UCSD-AML1 (cell line): ENCODE measurements around the gene NR3C2.

Experiments
- DNase-seq: peaks from one replicate; lab custom pipeline; 2025; ENCODE audit not compliant: unreplicated experiment; lab: John Stamatoyannopoulos, UW

The NR3C2 gene

DNA sequence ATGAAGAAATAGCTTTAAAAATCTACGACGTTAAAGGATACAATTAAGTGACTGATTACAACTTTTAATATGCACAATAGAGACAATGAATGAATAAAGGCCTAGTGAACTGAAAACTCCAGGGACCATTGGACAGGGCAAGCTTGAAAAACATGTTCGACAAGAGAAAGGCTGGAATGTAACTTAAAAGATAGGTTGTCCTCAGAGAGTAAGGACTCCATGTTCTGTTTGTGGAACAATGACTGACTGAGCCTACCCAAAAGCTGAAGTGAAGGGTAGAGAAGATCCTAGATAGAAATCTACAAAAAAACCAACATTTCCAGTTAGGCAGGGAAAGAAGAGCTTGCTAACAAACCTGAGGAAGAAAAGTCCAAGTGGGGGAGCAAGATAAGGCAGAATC lies 173.4 kb downstream of the NR3C2 start:
- no peak for DNase-seq

GRCh38 chr4:148266921-148267320 lies 175.3 kb downstream of the NR3C2 start:
- DNase-seq, result no peak

DNA sequence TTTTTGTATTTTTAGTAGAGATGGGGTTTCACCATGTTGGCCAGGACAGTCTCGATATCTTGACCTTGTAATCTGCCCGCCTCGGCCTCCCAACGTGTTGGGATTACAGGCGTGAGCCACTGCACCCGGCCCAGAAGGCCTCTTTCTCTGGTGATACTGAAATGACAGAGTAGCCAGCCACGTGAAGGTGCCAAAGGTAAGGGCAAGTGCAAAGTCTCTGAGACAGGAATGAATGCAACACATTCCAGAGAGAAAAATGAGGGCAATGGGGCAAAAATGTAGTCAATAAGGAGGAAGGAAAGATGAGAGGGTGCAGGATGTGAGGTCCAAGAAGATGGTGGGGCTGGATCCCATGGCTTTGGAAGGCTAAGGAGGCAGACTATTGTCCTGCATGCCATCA lies 176.0 kb downstream of the NR3C2 start:
- DNase-seq, result no peak

DNA sequence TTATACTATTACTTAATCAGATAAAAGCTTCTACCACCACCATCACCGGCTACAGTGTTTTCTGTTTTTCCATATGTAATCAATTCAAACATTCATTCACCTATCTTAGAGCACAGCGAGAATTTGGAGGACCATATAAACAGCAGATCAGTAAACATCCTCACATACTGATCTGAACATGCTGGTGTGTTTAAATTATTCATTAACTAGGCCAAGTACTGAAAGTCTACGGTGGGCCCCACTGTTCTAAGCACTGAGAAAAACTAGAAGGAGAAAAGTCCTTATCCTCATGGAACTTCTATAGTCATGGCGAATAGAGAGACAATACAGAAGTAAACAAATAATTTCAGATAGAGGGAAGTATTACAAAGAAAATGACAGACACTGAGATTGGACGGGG lies 176.6 kb downstream of the NR3C2 start:
- no peak for DNase-seq

DNA sequence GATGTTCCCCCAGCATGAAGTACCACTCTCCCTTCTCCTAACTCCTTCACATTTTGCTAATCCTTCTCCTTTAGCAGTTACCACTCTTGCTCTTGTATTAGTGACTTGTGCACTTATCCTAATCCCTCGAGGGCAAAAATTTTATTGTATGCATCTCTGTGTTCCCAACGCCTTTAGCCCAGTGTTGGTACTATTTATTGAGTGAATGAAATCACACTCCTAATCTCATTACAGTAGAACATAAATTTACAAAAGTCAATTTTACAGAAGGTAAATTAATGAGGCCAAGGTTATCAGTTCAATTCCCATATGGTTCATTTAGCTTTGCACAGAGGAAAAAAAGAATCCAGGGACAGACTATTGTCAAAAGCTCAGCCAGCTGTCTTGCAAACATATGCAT lies 178.4 kb downstream of the NR3C2 start:
- no peak for DNase-seq

DNA sequence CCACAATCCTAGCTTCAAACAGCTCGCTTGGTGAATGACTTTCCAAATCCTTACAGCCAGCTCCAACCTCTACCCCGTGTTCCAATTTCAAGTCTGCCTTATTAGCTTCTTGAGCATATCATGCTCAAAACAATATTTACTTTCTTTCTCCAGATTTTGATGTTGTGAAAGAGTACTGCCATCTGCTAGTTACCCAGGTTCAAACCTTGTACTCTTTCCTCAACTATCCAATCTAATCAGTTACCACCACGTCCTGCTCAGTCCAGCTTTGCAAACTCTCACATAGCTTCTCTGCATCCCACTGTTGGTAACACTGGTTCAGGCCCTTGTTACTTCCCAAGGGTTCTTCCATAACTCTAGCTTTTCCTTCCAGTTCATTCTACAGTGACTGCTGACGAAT lies 179.1 kb downstream of the NR3C2 start:
- DNase-seq, result no peak

- DNase-seq, result no peak
Measured at GRCh38 chr4:148261848-148262247, 180.4 kb downstream of the NR3C2 start.

GRCh38 chr4:148259841-148260240 lies 182.4 kb downstream of the NR3C2 start:
- DNase-seq, result no peak

DNA sequence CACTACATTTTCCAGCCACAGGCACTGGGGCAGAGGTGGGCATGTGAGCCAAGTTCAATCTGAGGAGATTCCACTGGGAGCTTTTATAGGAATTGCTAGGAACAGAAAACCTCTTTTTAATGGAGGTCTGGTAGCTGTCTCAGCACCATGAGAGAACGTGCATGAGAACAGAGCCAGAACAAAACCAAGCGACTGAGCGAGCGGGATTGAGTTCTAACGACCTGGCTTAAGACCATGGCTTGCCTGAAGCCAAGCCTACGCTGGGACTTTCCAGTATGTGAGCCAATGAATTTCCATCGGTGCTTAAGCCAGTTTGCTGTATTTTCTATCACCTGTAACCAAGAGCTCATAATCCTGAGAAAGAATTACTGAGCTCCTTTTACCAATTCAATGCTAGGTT lies 183.7 kb downstream of the NR3C2 start:
- no peak for DNase-seq

DNA sequence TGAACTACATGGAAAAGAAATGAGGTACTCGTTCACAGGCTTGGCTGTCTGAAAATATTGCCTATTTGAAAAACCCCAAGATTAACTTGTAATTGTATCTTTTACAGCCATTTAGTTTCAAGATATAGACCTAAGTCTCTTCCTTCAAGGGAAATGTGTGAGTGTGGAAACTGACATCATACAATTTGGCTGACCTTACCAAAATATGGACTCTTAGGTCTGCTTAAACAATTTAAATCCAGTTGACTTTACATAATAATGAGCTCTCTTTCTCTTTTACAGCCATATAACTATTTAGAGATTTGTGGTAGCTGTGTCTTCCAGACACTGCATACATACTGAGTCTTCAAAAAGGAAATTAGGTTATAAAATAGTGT lies 186.9 kb downstream of the NR3C2 start:
- DNase-seq, result no peak

DNA sequence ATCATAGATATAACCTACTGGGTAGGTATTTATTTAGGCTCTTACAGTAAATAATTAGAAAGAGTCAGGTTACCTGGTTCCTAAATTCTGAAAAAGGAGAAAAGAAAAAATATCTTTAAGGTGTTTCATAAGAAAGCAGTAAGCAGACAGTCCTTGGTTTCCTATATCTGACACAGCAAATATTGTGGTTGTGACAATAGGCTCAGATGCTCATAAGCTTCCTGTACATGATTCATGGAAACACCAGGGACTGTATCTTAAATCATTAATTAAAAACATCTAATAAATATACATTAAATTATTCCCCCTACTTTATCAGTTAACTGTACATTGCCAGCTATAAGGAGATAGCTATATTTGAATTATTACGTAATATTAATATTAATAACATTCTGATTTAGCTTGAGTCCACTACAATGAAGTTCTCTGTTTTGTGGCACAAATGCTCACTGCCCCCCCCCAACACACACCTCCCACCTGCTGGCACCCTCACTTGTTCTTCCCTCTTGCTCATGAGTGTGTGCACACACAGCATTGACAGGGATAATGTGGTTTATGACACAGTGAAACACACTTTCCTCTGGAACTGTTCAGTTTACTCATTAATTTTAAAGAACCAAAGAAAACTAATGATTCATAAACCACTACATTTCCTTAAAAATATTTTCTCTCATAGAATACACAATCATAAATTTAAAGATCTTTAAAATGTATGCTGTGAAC lies 187.4 kb downstream of the NR3C2 start:
- no peak for DNase-seq

GRCh38 chr4:148253768-148254167 lies 188.4 kb downstream of the NR3C2 start:
- no peak for DNase-seq

DNA sequence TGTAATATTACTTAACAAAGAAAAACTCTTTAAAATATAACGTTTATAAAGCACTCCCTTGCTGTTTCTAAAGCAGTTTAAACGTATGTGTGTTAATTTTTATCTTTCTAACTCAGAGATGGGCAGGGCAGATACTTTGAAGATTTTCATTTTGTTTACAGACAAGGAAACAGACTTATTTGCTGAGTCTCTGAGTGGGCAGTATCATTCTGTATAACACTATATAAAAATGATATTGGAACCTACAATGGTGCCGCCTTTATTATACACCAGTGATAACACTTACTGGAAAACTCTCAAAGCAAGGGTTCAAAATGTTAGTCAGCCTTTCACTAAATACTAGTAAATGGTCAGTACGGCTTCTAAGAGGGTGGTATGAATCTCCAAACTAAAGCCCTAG lies 193.4 kb downstream of the NR3C2 start:
- no peak for DNase-seq

- no peak for DNase-seq
Measured at GRCh38 chr4:148245015-148245414, 197.2 kb downstream of the NR3C2 start.

GRCh38 chr4:148243837-148244236 lies 198.4 kb downstream of the NR3C2 start:
- no peak for DNase-seq

DNA sequence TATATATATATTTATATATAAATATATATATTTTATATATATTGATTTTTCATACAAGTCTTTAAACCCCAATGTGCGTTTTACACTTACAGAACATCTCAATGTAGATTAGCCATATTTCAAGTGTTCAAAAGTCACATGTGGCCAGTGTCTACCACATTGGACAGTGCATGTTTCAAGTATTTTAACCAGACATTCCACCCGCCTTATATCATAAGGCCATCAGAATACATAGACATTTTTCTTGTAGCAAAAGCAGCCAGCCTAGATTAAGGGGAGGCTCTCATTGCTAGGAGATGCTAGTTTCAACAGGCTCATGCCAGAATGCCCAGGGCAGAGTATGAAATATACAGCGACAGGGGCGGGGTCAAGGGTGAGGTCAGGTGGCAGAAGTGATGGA lies 202.0 kb downstream of the NR3C2 start:
- DNase-seq, result no peak

DNA sequence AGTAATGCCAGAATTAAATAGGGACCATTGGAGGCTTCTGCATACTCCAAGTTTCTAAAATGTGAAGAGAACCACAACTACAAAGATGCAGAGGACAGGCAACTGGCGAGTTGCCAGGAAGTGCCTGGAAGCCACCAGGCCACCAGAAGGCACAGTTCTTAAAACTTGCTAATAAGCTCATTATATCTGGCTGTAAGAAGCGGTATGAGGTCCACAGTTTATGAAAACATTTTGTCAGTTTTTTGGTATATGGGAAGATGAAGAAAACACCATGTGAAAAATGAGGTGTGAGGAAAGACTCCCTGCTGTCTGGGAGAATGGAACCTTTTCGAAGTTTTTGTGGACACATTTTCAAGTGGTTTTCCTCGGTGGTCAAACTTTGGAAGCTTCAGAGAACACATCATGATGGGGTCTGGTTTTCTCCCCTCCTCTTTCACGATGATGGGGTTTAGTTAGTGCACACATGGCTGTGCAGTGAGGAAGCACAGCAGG lies 202.7 kb downstream of the NR3C2 start:
- no peak for DNase-seq

GRCh38 chr4:148238811-148239493 lies 203.3 kb downstream of the NR3C2 start:
- no peak for DNase-seq

DNA sequence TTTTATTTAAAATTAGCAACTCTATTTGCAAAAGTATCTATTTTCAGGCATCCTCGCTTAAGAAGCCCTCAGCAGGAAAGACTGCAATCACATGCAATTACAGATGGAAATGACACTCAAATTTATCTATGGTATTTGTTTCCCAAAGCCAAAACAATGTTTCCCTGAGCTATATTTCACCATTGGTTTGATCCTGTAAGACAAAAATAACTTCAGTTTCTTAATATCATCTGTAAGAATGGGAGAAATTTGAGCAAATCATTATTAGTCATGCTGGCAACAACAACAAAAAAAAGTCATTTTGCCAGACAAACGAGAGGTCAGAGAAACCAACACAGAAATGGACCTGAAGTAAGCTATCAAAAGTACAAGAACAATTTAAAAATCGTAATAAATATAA lies 204.1 kb downstream of the NR3C2 start:
- DNase-seq, result no peak

DNA sequence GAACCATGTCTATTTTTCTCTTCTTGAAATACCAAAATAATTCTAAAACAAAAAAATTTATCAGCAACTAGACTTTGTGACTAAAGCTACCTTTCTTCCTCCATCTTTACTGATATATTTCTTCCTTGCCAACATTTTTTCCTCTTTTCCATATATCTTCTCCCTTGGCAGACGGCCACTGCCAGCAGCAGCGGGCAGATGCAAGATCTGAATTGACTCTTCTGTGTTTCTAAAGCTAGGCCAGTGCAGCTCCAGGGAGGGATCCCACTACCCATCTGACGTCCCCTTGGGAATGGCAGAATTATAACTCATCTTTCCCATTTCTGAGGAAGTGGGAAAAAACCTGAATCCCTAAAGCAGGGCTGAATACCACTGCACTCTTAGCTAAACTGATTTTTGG lies 206.4 kb downstream of the NR3C2 start:
- no peak for DNase-seq

GRCh38 chr4:148229798-148230197 lies 212.4 kb downstream of the NR3C2 start:
- DNase-seq, result no peak

DNA sequence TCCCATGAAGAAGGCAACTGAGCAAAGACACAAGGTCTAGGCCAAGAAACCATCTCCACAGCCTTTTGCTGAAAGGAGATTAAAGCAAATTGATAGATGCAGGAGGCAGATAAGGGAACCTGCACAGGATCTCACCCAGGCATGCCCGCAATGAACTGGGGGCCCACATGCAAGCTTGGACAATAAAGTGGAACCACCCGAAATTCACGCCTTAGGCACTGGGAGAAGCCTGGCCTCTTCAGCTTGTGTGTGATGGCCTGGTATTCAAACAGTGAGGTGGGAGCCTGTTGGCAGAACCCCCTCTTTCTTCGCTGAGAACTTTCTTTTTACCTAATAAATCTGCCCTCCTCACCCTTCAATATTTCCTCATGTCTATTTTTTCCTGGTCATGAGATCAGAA lies 213.2 kb downstream of the NR3C2 start:
- DNase-seq, result no peak

- DNase-seq, result no peak
Measured at GRCh38 chr4:148227147-148227546, 215.1 kb downstream of the NR3C2 start.
